NCI-H2171 (cell line): Measurements from ENCODE around the gene TMEM9B.
"Not testable (repeated sequence)": the region's sequence is repeated elsewhere in the genome, so short reads cannot be mapped to it uniquely, and the experiment has no call there.

Experiments
- DNase-seq: peaks from one replicate; lab custom pipeline; 2025; lab: John Stamatoyannopoulos, UW

Gene TMEM9B

DNA sequence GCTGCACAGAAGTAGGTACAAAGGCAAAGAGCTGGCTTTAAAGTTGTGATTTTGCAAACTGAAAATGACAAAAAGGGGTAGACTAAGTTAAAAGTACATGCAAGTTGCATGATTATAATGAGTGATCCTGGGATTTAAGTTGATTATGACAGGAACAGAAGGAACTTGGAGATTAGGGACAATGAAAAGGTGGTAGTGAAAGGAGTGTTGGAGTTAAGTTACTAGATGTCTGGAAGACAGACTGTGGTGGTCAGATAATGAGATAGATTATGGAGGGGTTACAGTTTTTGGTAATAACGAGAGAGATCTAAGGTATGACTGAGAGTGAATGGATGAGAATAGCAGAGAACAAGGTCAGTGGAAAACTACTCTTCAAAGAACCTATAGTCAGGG, 7.7 kb upstream of the TMEM9B start:
- no peak for DNase-seq

DNA sequence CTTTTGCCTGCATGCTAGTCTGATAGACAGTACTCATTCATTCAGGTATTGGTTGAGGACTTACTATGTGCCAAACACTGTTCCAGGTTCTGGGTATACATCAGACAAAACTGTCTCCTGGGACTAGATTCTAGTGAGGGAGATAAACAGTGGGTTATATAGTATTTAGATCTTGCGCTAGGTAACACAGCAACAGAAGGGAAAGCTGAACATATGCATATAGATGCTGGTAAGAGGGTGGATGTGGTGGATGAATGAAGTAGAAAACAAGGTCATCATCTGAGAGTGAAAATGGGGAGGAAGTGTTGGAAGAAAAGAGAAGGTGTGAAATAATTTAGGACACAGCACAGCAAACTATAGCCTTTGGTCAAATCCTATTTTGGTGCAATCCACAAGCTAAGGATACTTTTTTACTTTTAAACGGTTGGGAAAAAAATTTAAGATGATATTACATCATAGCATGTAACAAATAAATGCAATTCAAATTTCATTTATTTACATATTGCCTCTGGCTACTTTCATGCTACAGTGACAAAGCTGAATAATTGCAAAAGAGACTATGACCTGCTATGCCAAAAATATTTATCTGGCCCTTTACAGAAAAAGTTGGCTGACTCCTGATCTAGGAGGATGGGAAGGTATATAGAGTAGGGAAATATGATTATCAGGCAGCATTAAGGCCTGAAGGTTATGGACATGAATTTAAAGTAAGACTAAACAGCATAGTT, 7.1 kb upstream of the TMEM9B start:
- DNase-seq, result no peak

DNA sequence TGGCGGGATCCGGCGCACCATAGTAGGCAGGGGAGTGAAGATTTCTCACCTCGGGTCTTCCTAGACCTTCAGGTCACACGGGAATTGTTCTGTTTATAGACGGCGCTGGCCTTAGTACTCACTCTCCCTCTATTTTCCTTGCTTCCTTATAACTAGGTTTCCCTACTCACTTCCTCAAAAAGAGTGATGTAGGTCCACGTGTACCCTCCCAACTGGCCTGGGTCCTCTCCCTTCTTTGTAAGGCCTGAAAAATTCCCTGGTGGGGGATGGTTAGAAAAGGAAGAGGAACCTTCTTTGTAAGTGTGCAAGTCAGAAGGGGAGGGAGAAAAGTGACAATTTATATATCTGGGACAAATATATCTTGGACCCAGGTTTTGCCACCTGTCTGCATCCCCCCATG, 2.9 kb upstream of the TMEM9B start:
- no peak for DNase-seq

DNA sequence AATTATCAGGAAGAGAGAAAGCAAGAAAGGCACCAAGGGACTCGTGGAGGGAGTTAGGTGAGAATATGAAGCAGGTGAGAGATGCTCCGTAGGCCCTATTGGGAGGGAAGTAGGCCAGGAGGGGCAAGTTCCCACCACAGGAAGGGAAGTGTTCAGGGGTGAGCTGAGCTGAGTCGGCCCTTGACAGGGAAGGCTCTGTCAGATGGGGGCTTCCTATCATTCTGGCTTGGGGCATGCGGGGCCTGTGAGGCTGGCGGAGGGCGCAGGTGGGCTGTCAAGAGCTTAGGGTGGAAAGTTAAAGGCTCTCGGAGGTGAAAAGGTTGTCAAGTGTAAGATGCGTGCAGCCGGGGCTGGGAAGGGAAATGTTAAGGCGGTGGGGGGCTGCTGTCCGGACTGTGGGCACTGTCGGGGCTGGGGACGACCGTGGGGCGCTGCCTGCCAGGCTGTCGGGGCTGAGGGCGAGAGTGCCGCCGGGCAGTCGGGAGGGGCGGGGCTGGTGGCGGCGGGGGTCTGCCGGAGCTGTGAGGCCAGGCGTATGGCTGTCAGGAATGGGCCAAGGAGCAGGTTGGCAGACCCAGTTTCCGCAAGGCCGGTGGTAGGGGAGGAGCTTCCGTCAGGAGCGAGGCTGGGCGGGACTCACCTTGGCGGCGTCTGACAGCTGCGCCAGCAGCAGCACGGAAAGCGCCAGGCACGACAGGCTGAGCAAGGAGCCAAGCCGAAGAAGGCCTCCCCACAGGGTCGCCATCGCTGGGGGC, 496 bp downstream of the TMEM9B start:
- peak; percentile 82 for DNase-seq

DNA sequence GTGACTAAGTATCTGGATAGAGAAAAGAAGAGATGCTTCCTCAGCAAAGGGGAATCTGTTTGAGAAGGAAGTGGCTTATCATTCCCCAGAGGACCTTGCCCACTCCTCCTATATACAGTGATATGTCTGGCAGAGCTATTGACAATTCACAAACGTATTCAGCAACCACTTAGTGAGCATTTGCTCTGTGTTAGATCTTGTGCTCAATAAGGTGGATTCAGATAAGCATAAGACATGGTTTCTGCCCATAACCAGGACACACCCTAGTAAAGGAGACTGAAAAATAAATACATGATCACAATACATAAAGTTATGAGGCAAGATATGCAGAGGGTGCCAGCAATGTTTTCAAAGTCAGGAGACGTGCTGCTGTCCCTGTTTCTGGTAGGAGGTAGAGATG, 1.4 kb downstream of the TMEM9B start:
- DNase-seq, result no peak

DNA sequence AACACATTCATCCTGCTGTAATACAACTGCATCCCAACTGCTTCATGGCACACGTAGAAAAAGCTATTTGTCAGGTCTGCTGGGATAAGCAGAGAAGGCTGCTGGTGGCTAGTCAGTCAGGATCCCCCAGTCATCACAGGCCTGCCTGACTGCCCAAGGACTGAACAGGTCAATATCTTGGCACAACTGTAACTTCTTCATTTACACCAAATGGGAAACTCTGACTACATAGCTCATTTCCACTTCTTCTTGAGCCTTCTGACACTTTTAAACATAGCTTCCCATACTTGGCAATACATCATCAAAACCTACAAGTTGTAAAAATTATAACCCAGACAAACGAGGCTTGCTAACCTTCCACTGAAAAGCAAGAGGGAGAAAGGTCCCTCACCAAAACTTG, 2.8 kb downstream of the TMEM9B start:
- no peak for DNase-seq

DNA sequence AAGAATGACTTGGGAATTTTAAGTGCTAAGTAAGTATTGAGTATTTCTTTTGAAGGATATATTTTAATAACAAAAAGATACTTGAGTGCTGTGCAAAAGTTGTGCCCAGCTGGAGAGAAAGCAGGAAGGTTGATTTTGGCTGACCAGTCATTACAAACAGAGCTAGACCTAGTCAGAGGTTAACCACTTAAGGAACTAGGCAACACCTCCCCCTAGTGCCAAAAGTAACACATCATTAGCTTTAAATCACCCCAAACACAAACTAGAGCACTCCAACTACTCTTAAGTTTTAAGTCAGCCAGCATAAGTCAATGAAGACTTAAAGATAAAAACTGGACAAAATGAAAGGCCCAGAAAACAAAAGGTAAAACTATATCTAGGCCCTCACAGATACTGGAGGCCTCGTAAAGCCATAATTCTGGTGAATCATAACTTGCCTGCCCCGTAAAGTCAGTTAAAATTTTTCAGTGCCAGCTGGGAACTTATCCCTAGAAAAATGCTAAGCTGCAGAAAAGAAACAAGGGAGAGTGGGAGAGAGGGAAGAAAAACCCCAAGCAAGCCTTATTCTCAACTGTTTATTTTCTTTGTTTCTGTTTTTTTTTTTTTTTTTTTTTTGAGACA, 4.6 kb downstream of the TMEM9B start:
- DNase-seq, result no peak

DNA sequence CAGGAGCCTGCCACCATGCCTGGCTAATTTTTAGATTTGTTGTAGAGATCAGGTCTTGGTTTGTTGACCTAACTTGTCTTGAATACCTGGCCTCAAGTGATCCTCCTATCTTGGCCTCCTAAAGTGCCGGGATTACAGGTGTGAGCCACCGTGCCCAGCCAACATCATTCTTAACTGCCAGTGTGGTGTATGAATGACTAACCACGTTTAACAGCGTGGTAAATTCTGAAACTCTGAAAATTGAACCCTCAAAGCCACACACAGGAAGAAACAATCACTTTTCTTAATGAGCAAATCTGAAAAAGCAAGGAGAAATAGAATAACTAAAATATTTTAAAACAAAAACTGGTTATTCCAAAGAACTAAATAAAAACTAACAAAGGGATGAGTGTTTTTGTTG, 7.4 kb downstream of the TMEM9B start:
- DNase-seq, result no peak

DNA sequence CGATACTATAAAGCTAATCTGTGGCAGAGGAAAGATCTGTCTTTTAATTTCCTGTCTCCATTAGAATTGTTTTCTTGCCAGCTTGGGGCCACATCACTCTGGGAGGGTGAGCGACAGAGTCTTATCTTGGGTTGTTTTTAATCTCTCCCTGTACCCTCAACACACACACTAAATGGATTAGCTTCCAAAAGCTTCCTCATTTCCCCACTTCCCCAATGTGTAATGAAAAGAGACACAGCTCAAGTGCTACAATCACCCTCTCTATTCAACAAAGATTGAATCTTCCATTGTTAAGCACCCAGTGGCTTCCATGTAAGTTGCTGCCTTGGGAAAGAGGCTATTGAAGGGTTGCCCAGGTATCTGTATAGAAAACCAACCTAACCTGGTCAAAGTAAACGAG, 15.4 kb downstream of the TMEM9B start:
- DNase-seq, result no peak

DNA sequence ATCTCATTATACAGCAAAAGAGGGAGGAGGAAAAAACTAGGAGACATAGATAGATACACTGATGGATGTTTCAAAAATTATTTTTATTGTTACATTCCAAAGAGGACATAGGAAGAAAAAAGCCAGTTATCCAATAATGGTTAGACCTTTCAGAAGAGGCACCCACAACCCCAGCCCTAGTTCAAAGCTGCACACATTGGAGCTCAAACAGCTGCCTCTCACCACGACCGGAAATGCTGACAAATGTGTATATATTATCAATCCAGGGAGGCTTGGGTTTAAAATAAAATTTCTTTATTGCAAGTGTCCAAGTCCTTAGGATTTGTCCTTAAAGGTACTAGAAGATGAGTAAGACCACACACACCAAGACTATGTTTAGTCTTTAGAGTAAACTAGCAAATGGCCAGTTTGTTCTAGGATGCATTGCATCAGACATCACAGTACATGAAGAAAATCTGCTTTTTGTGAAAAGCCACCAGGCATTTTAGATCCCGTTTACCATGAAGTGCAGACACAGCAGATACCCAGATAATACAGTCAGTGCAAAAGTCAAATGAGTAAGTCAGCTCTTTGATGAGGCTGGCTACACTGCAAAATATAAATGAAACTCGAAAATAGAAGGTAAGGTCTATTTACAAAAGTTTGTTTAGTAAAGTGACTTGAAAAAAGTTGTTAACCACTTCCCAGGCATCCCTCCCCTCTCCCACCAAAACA, 16.9 kb downstream of the TMEM9B start:
- DNase-seq, result no peak

DNA sequence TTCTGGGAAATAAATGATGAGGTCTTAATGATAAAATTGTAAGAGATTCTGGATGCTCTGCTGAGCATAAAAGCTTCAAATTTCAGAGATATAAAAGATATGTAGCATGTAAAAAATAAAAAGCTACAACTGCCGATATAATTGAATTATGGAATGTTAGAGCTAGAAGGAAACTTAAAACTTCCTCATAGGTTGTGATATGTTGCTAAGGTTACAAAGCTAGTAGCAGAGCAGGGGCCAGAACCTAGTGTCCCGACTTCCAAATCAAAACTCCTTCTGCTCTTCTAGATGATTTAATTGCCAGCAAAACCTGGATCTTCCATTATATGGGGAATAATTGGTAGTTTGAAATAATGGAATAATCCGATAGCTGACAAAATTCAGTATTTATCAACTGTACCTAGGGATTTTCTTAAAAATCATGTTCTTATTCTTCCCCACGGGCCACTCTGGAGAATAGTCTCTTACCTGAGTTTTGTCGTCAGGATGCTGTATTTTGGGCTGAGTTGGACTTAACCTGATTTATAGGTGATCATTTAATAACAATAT, 21.6 kb downstream of the TMEM9B start, which contains the start of gene ASCL3:
ASCL3 (minus strand) TSS at position 499 of the 549 bp plus-strand sequence. CDS start 4,855 bp downstream, outside the sequence.
- DNase-seq, result no peak

DNA sequence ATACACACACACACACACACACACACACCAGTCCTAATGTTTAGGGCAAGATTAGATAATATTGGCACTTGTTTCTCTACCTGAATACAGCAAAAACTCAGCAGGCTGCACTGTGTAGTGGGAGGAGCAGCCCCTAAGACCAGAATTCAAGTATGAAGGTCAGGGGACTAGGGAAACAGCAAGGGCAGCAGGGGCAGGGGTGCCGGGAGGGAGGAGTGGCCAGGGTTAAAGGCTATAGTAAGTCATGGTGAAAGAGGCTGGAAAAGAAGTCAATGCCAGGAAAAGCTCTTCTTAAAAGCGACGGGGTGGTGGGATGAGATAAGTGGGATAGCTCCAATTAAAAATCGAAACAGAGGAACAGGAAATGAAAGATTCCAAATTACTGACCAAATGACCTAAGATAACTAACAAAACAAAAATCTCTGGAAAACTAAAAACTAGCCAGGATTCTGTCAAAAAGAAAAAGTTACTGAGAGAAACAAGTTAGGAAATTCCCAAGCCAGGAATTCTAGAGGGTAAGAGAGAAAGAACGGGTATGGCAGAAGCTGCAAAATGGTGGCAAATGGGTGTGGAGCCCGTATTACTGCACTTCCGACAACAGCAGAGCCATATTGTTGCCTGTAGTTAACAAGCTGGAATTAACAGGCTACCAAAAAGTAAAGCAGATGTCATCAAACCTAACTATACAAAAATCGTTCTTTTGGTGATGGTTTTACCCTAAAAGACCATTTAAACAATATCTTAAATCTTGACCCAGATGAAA, 22.7 kb downstream of the TMEM9B start:
- no peak for DNase-seq

DNA sequence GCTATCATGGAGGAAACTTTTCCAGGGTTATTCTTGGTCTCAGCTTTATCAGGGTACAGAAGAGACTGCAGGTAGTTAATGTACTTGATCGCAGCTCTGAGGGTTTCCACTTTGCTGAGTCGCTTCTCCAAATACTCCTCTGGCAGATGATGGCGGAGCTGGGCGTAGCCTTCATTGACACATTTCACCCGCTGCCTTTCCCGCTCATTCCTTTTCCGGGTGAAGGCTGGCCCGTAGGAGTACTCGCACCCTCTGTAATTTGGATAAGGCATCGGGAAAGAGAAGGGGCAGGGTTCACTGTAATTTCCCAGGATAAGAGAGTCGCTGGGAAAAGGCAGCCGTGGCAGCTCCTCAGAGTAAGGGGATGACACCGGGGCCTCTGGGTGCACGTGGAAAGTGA, 26.6 kb downstream of the TMEM9B start:
- DNase-seq, result no peak

DNA sequence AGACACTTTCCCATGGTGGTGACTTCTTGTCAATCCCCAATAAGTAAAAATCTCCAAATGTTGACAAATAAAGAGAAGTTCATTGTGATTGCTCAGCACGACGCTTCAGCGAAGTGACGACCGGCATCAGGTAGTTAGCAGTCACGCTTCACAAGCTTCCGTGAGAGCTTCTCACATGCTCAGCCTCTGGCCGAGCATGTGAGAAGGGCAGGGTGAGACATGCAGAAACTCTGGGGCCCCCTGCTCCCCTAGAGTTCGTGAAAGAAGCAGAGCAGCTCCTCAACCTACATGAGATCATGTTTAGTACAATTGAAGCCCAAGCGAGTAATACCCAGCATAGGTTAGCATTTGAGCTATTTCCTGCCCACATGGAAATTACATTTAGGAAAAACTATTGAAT, 27.1 kb downstream of the TMEM9B start:
- DNase-seq, result no peak

DNA sequence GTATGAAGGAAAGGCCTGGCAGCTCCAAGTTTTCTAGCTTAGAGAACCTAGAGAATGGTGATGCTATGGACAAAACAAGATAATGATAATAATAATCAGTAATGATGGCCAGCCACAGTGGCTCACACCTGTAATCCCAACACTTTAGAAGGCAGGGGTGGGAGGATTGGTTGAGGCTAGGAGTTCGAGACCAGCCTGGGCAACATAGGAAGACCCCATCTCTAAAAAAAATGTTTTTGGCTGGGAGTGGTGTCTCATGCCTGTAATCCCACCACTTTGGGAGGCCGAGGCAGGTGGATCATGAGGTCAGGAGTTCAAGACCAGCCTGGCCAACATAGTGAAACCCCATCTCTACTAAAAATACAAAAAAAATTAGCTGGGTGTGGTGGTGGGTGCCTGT, 28.5 kb downstream of the TMEM9B start:
- DNase-seq, result not testable (repeated sequence)

DNA sequence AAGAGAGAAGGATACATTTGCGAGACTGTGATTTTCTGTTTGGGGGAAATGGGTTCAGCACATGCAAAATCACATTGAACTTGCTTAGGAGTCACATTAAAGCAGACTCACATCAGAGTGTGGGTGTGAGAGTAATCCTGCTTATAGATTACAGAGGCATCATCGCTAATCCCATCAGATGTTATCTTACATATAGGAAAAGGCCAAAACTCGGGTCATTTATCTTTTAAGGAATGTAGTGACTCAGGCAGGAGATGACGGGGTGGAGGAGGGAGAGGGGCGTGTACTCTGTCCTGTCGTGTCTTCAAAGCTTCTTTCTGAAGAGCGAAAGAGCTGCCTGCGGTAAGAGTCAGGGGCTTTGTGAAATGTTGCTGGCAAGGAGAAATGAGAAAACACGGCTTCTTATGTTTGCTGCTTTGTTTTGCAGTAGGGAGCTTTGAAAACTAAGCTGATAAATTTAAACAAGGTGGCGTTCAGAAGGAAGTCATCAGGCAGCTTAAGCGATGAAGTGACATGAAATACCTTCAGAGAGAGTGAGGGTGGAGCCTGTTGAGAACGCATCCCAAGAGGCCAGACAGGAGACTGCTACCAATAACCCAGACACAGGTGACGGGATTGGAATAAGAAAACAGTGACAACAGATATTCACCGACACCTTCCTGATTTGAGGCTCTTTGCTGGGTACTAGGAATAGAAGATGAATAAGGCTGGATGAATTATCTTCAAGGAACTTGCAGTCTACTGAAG, 29.3 kb downstream of the TMEM9B start:
- DNase-seq, result no peak

DNA sequence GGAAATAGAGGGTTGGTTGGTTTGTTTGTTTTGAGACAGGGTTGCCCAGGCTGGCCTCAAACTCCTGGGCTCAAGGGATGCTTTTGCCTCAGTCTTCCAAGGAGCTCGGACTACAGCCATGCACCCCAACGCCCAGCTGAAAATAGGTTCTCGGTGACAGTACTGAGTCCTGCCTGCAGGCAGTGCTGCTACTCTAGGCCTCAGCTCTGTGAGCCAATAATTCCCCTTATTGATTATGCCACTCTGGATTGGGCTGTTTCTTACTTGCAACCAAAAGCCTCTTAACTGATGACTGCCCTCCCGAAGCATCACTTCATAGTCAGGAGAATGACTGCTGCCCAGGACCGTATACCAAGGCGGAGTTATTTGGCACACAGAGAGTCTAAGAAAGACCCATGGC, 30.3 kb downstream of the TMEM9B start:
- no peak for DNase-seq

DNA sequence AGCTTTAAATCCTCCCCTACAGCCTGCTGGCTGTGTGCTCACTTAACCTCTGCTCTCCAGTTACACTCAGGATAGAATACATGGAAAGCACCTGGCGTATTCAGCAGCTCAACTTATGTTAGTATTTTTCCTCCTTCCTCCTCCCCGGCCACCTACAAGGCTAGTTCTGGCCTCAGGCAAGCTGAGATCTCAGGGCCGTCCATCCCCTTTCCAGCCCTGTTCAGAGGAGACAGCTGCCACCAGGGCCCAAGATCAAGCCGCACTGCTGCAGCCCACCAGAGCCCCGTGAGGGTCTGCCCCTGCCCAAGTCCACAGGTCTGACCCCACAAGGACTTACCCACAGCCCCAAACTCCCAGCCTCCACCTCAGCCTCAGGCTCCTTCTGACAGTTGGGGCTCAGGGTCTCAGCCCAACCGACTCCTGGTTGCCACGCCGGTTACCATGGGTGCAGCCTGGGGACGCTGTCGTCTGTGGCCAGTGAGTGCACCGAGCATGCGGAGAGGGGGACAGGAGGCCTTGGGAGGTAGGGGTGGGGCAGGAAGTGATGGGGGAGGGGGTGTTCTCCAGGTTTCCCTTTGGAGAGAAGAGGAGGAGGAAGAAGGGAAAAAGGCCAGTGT, 31.6 kb downstream of the TMEM9B start, which contains the start of gene C11orf16:
C11orf16 (minus strand) TSS at position 384 of the 617 bp plus-strand sequence. CDS start 639 bp downstream, outside the sequence.
- no peak for DNase-seq

DNA sequence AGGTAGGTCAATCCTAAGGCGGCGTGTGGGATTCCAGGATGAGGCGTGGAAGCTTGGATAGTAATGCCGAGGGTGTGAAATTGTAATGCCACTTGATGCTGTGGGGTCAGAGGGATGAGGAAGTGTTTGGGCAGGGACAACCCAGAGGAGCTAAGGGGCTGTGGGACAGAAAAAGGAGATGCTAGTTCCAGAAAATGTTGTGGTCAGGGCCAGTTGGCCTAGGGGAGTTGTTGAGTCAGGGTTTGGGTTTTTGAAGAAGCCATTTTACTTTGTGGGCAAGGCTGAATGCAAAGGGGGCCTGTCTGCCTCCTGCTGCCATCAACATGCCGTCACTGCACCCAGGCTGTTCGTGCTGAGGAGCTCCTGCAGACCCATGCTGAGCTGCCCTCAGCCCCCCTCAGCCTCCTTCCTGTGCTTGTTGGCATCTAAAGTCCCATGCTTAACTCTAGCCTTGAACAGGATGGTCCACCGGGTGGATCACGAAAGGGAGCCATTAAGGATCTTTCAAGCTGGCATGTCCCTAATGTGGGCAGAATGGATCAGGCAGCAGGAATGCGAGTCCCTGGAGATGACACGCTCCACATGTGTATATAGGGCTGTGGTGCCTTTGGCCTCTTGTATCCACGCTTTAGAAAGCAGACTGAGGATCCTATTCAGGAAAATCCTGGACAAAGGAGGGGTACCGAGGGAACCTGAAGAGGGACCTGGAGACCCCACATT, 33.6 kb downstream of the TMEM9B start:
- no peak for DNase-seq
